Esophagus squamous epithelium (tissue), 4 donors: ENCODE data around the gene USP6.

Experiments
- POLR2A ChIP-seq, 4 donors: fragments of 450-650 bp; IDR thresholded peaks; one replicate each; pipeline ENCODE4 v1.6.1; 2017; ENCODE audit warnings: antibody characterized with exemption in 4 of 4, mild to moderate bottlenecking in 4 of 4, moderate library complexity in 3 of 4
- TF ChIP-seq, protein P1 (sequence below), 6 experiments: fragments of 450-650 bp in 4 of 6; fragments of 200-600 bp in 2 of 6; sonication (generic) in 2 of 6; IDR thresholded peaks; one replicate each; pipeline ENCODE4 v1.5.1; 2016 to 2019; ENCODE audit warnings: antibody characterized with exemption in 6 of 6, mild to moderate bottlenecking in 4 of 6, moderate library complexity in 4 of 6

DNA sequence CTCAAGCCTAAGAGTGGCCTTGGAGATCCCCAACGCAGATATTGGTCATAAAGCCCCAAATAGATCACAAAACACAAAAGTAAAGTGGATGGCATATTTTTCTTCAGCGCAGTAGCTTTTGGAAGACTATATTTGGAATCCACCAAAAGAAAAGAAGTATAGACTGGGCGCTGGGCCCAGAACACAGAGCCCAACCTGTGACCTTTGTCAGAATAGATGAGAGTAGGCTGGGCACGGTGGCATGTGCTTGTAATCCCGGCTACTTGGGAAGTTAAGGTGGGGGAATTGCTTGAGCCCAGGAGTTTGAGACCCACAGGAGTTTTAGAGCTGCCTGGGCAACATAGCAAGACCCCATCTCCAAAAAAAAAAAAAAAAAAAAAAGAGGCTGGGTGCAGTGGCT, 104.2 kb downstream of the USP6 start:
- TF ChIP-seq, protein P1, sequence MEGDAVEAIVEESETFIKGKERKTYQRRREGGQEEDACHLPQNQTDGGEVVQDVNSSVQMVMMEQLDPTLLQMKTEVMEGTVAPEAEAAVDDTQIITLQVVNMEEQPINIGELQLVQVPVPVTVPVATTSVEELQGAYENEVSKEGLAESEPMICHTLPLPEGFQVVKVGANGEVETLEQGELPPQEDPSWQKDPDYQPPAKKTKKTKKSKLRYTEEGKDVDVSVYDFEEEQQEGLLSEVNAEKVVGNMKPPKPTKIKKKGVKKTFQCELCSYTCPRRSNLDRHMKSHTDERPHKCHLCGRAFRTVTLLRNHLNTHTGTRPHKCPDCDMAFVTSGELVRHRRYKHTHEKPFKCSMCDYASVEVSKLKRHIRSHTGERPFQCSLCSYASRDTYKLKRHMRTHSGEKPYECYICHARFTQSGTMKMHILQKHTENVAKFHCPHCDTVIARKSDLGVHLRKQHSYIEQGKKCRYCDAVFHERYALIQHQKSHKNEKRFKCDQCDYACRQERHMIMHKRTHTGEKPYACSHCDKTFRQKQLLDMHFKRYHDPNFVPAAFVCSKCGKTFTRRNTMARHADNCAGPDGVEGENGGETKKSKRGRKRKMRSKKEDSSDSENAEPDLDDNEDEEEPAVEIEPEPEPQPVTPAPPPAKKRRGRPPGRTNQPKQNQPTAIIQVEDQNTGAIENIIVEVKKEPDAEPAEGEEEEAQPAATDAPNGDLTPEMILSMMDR (IDR thresholded peaks at IDR 0.05): no peak
- no peak for TF ChIP-seq POLR2A (IDR thresholded peaks at IDR 0.05)
